ENCODE results near the gene THSD7A. TPM values are rescaled to one million over a fixed set of nuclear protein-coding genes. Genes with fewer than 3 reads are reported as not detected.

THSD7A gene
- total RNA-seq, 1 experiment from 2014 or later: 0.64 TPM

DNA sequence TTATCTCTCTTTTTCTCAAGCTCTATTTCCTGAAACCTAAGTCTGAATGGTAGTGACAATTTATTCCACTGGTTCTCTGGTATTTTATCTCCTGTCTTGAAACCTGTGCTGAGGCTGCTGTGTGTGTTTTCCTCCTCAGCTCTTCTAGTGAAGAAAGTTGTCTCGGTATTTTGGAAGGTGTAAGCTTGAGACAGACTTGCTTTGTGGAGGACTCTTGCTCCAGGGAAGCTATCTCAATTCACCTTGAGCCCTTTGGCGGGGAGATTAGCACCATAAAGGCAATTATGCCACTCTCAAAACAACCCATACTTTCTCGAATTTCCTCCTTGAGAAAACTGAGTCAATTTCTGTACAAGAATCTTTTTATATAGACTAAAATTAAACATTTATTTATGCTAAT, 141.6 kb downstream of the THSD7A start:
- TF ChIP-seq, protein P1, sequence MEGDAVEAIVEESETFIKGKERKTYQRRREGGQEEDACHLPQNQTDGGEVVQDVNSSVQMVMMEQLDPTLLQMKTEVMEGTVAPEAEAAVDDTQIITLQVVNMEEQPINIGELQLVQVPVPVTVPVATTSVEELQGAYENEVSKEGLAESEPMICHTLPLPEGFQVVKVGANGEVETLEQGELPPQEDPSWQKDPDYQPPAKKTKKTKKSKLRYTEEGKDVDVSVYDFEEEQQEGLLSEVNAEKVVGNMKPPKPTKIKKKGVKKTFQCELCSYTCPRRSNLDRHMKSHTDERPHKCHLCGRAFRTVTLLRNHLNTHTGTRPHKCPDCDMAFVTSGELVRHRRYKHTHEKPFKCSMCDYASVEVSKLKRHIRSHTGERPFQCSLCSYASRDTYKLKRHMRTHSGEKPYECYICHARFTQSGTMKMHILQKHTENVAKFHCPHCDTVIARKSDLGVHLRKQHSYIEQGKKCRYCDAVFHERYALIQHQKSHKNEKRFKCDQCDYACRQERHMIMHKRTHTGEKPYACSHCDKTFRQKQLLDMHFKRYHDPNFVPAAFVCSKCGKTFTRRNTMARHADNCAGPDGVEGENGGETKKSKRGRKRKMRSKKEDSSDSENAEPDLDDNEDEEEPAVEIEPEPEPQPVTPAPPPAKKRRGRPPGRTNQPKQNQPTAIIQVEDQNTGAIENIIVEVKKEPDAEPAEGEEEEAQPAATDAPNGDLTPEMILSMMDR (conservative IDR thresholded peaks at IDR 0.05; ENCODE audit: low read depth, low read length): no peak
- no peak for TF ChIP-seq EZH2 (IDR thresholded peaks at IDR 0.05; ENCODE audit: borderline replicate concordance, low read depth, low read length, poor library complexity, severe bottlenecking)
- intact Hi-C loops (cut with micrococcal nuclease; ENCODE audit: unreplicated experiment): no loop called here
- no peaks in the 10 kb centered on the region for H3K9me3 ChIP-seq (ENCODE audit: low read depth, low read length, poor library complexity, severe bottlenecking)
- H3K36me3 ChIP-seq (ENCODE audit: insufficient read depth, low read length, poor library complexity, severe bottlenecking): no peaks in the 10 kb centered on the region
- no peak overlapping the region for H3K4me3 ChIP-seq (ENCODE audit: low read depth, low read length, poor library complexity, severe bottlenecking)
- H3K27me3 ChIP-seq (replicated peaks; ENCODE audit: insufficient read depth, low read depth, low read length, poor library complexity): no peaks in the 10 kb centered on the region
- BruUV-seq (replicated peaks): no TSS peak
- ChIA-PET POLR2A (ENCODE audit: low non-redundant PET) (no interaction called here), CTCF (no interaction called here)
- DNase-seq (ENCODE audit: low spot score): no peak
- H3K27ac ChIP-seq (ENCODE audit: low read depth, low read length, poor library complexity, severe bottlenecking): no peak overlapping the region
- H3K4me1 ChIP-seq (ENCODE audit: insufficient read depth, low read length, poor library complexity, severe bottlenecking): no peaks in the 10 kb centered on the region

DNA sequence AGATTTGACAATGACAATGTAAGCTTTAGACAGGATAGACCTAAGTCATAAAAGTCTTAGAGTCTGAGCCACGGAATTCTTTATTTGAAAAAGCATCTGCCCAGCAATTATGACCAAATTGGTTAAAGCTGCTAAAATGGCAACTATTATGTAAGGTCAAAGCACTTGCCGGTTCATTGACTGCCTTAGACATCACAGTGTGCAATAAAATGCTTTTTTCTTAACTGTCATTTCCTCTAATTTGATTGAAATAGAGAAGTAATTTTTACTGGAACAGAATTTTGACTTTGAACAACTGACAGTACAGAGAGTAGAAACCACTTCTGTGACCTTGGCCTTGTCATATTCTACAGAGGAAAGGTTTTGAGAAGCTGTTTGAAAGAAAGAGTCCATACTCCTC, 142.9 kb downstream of the THSD7A start:
- H3K36me3 ChIP-seq (ENCODE audit: insufficient read depth, low read length, poor library complexity, severe bottlenecking): no peaks in the 10 kb centered on the region
- peak; percentile 27 for DNase-seq (ENCODE audit: low spot score)
- no peak overlapping the region for H3K27ac ChIP-seq (ENCODE audit: low read depth, low read length, poor library complexity, severe bottlenecking)
- H3K4me1 ChIP-seq (ENCODE audit: insufficient read depth, low read length, poor library complexity, severe bottlenecking): no peaks in the 10 kb centered on the region
- H3K27me3 ChIP-seq (replicated peaks; ENCODE audit: insufficient read depth, low read depth, low read length, poor library complexity): no peaks in the 10 kb centered on the region
- no peak overlapping the region for H3K4me3 ChIP-seq (ENCODE audit: low read depth, low read length, poor library complexity, severe bottlenecking)
- CTCF ChIA-PET: no interaction called here
- POLR2A ChIA-PET (ENCODE audit: low non-redundant PET): interaction anchor here (0.6 kb wide), 1 partner anchor 41 kb away, joined by 3 read pairs; no protein-coding TSS in a partner anchor
- intact Hi-C loops (cut with micrococcal nuclease; ENCODE audit: unreplicated experiment): no loop called here
- BruUV-seq (replicated peaks): no TSS peak
- TF ChIP-seq, protein P1 (conservative IDR thresholded peaks at IDR 0.05; ENCODE audit: low read depth, low read length): no peak
- TF ChIP-seq EZH2 (IDR thresholded peaks at IDR 0.05; ENCODE audit: borderline replicate concordance, low read depth, low read length, poor library complexity, severe bottlenecking): no peak
- H3K9me3 ChIP-seq (ENCODE audit: low read depth, low read length, poor library complexity, severe bottlenecking): peaks cover 8% of the 10 kb centered on the region

DNA sequence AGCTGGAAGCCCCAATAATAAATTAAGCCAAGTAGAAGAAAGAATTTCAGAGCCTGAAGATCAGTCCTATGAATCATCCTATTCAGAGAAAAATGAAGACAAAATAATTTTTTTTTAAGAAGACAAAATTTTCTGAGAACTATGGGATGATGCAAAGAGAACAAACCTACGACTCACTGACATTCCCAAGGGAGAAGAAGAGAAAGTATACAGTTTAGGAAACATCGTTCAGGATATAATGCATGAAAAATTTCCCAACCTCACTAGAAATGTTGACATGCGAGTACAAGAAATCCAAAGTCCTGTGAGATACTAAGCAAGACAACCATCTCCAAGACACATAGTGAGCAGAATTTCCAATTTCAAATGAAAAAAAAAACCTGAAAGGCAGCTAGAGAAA, 150.5 kb downstream of the THSD7A start:
- no peak overlapping the region for H3K4me3 ChIP-seq (ENCODE audit: low read depth, low read length, poor library complexity, severe bottlenecking)
- peaks cover 8% of the 10 kb centered on the region for H3K9me3 ChIP-seq (ENCODE audit: low read depth, low read length, poor library complexity, severe bottlenecking)
- intact Hi-C loops (cut with micrococcal nuclease; ENCODE audit: unreplicated experiment): no loop called here
- BruUV-seq (replicated peaks): no TSS peak
- no peak overlapping the region for H3K27ac ChIP-seq (ENCODE audit: low read depth, low read length, poor library complexity, severe bottlenecking)
- no peaks in the 10 kb centered on the region for H3K36me3 ChIP-seq (ENCODE audit: insufficient read depth, low read length, poor library complexity, severe bottlenecking)
- CTCF ChIA-PET: no interaction called here
- no peaks in the 10 kb centered on the region for H3K27me3 ChIP-seq (replicated peaks; ENCODE audit: insufficient read depth, low read depth, low read length, poor library complexity)
- POLR2A ChIA-PET (ENCODE audit: low non-redundant PET): no interaction called here
- TF ChIP-seq, protein P1 (conservative IDR thresholded peaks at IDR 0.05; ENCODE audit: low read depth, low read length): no peak
- TF ChIP-seq EZH2 (IDR thresholded peaks at IDR 0.05; ENCODE audit: borderline replicate concordance, low read depth, low read length, poor library complexity, severe bottlenecking): no peak
- no peak for DNase-seq (ENCODE audit: low spot score)
- no peaks in the 10 kb centered on the region for H3K4me1 ChIP-seq (ENCODE audit: insufficient read depth, low read length, poor library complexity, severe bottlenecking)
